Activated CD4-positive, alpha-beta T cell treated with anti-CD3 and anti-CD28 coated beads for 36 hours (primary cell): ENCODE results near the gene CFAP97D2. TPM values are rescaled to one million over a fixed set of nuclear protein-coding genes. Genes with fewer than 3 reads are reported as not detected.
"Not testable (repeated sequence)": the region's sequence is repeated elsewhere in the genome, so short reads cannot be mapped to it uniquely, and the experiment has no call there.

Source experiments
- ATAC-seq: fragments of 200-7000 bp; cut with Tn5 transposase; one replicate; pipeline ENCODE4 v1.10.0; 2021; ENCODE audit warnings: mild to moderate bottlenecking, moderate library complexity
- CTCF ChIA-PET: fragments of 350-600 bp; sonication (Branson Sonifier 250); formaldehyde crosslinking; loops from one replicate; lab custom pipeline; 2021; ENCODE audit warnings: antibody characterized with exemption; lab: Charles Lee
- POLR2A ChIA-PET: fragments of 350-600 bp; sonication (Branson Sonifier 250); formaldehyde crosslinking; loops from one replicate; lab custom pipeline; 2021; ENCODE audit warnings: antibody characterized with exemption, inconsistent platforms; lab: Charles Lee
- DNase-seq: peaks from one replicate; pipeline ENCODE4 v3.0.0-alpha.2; 2020
- H3K27ac Mint-ChIP-seq: one replicate; pipeline ENCODE4 v1.8.0; 2021; ENCODE audit warnings: mixed read lengths
- H3K27me3 Mint-ChIP-seq: one replicate; pipeline ENCODE4 v1.8.0; 2021; ENCODE audit warnings: mixed read lengths
- H3K36me3 Mint-ChIP-seq: one replicate; pipeline ENCODE4 v1.8.0; 2021; ENCODE audit warnings: low read depth, mixed read lengths
- H3K4me1 Mint-ChIP-seq: one replicate; pipeline ENCODE4 v1.8.0; 2021; ENCODE audit warnings: mixed read lengths
- H3K4me3 Mint-ChIP-seq: one replicate; pipeline ENCODE4 v1.8.0; 2021; ENCODE audit warnings: mild to moderate bottlenecking, moderate library complexity, mixed read lengths
- H3K9me3 Mint-ChIP-seq: one replicate; pipeline ENCODE4 v1.8.0; 2021; ENCODE audit warnings: low read depth, mixed read lengths
- intact Hi-C, 2 experiments: fragments of 100-400 bp; cut with DNase I in 1 of 2; cut with micrococcal nuclease in 1 of 2; formaldehyde crosslinking; loops; one replicate each; pipeline versions ENCODE4 v1.14.2 to v1.15.1; 2022 to 2024; cut with DNase I, micrococcal nuclease
- total RNA-seq, 2 experiments: library from RNA; stranded (reverse); gene quantifications; one replicate each; pipeline ENCODE4 v1.2.3, GENCODE V29; 2021

Gene CFAP97D2
- total RNA-seq, 2 experiments from 2014 or later: not detected

GRCh38 chr13:114173272-114173671, 5.8 kb upstream of the CFAP97D2 start:
- no peak for DNase-seq
- no peaks in the 10 kb centered on the region for H3K27me3 Mint-ChIP-seq
- H3K4me3 Mint-ChIP-seq: no peak overlapping the region
- H3K4me1 Mint-ChIP-seq: peaks cover 21% of the 10 kb centered on the region
- peaks cover 2% of the 10 kb centered on the region for H3K36me3 Mint-ChIP-seq
- intact Hi-C loops: no loop called here
- ATAC-seq: no peak
- H3K27ac Mint-ChIP-seq: no peak overlapping the region
- POLR2A ChIA-PET: no interaction called here
- CTCF ChIA-PET: interaction anchor here (0.6 to 1.4 kb wide), 3 partner anchors 10 to 33 kb away, joined by 3 to 4 read pairs (median 3); no protein-coding TSS in a partner anchor
- peaks cover 15% of the 10 kb centered on the region for H3K9me3 Mint-ChIP-seq

- ATAC-seq (peak; percentile 49), DNase-seq (no peak)
- no peaks in the 10 kb centered on the region for H3K27me3 Mint-ChIP-seq
- peaks cover 2% of the 10 kb centered on the region for H3K36me3 Mint-ChIP-seq
- ChIA-PET CTCF (interaction anchor here (0.6 to 1.4 kb wide), 3 partner anchors 10 to 32 kb away, joined by 3 to 4 read pairs (median 3); no protein-coding TSS in a partner anchor), POLR2A (no interaction called here)
- H3K4me3 Mint-ChIP-seq: no peak overlapping the region
- H3K9me3 Mint-ChIP-seq: peaks cover 15% of the 10 kb centered on the region
- H3K27ac Mint-ChIP-seq: no peak overlapping the region
- intact Hi-C loops: no loop called here
- peaks cover 25% of the 10 kb centered on the region for H3K4me1 Mint-ChIP-seq
Measured at GRCh38 chr13:114173745-114174144, 5.3 kb upstream of the CFAP97D2 start.

GRCh38 chr13:114174529-114174961, 4.5 kb upstream of the CFAP97D2 start:
- no peak overlapping the region for H3K4me3 Mint-ChIP-seq
- H3K36me3 Mint-ChIP-seq: peaks cover 2% of the 10 kb centered on the region
- H3K27ac Mint-ChIP-seq: no peak overlapping the region
- H3K4me1 Mint-ChIP-seq: peaks cover 26% of the 10 kb centered on the region
- ChIA-PET CTCF (interaction anchor here (1.2 to 1.4 kb wide), 2 partner anchors 10 to 26 kb away, joined by 3 to 4 read pairs; no protein-coding TSS in a partner anchor), POLR2A (no interaction called here)
- H3K27me3 Mint-ChIP-seq: no peaks in the 10 kb centered on the region
- ATAC-seq (no peak), DNase-seq (no peak)
- intact Hi-C loops: no loop called here
- H3K9me3 Mint-ChIP-seq: peaks cover 15% of the 10 kb centered on the region

DNA sequence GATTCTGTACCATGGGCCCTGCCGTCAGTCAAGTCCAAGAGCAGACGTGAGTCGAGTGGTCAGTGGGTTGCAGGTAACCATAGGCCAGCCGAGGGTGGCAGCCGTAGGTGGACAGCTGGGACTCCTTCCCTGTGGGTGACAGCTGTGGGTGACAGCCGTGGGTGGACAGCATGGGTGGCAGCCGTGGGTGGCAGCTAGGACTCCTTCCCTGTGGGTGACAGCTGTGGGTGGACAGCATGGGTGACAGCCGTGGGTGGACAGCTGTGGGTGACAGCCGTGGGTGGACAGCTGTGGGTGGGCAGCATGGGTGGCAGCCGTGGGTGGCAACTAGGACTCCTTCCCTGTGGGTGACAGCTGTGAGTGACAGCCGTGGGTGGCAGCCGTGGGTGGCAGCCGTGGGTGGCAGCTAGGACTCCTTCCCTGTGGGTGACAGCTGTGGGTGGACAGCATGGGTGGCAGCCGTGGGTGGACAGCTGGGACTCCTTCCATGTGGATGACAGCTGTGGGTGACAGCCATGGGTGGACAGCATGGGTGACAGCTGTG, 2.6 kb upstream of the CFAP97D2 start:
- H3K4me3 Mint-ChIP-seq, POLR2A ChIA-PET, H3K27ac Mint-ChIP-seq, H3K27me3 Mint-ChIP-seq, DNase-seq, intact Hi-C loops, CTCF ChIA-PET, ATAC-seq, H3K36me3 Mint-ChIP-seq: not testable (repeated sequence)
- Mint-ChIP-seq H3K9me3 (peaks cover 15% of the 10 kb centered on the region), H3K4me1 (peaks cover 33% of the 10 kb centered on the region)

DNA sequence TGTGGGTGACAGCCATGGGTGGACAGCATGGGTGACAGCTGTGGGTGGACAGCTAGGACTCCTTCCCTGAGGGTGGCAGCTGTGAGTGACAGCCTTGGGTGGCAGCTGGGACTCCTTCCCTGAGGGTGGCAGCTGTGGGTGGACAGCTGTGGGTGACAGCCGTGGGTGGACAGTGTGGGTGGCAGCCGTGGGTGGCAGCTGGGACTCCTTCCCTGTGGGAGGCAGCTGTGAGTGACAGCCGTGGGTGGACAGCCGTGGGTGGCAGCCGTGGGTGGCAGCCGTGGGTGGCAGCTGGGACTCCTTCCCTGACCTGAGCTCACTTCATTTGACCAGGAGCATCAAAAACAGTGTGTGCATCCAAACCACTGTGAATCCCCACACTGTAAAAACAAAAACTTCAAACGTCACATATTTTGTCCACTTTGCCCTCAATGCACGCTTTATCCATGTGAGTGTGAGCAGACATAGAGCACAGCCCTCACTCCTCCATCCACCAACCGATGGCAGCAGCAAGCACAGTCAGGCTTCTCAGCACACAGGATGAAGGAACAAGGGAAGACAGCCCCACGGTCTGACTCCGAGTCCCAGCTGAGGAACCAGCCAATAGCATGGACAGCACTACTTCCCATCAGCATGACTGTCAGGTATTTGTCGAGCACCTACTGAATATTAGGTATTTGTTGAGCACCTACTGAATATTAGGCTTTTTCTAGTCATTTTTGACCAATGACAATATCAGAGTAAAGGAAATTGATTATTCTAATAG, 1.6 kb upstream of the CFAP97D2 start:
- Mint-ChIP-seq H3K9me3 (peaks cover 12% of the 10 kb centered on the region), H3K36me3 (no peaks in the 10 kb centered on the region), H3K4me1 (peaks cover 33% of the 10 kb centered on the region), H3K27ac (no peak overlapping the region), H3K4me3 (no peak overlapping the region), H3K27me3 (no peaks in the 10 kb centered on the region)
- DNase-seq: no peak
- CTCF ChIA-PET: interaction anchor here (1.7 kb wide), 1 partner anchor 10 kb away, joined by 5 read pairs; no protein-coding TSS in a partner anchor
- intact Hi-C loops: no loop called here
- ATAC-seq: no peak
- POLR2A ChIA-PET: no interaction called here

DNA sequence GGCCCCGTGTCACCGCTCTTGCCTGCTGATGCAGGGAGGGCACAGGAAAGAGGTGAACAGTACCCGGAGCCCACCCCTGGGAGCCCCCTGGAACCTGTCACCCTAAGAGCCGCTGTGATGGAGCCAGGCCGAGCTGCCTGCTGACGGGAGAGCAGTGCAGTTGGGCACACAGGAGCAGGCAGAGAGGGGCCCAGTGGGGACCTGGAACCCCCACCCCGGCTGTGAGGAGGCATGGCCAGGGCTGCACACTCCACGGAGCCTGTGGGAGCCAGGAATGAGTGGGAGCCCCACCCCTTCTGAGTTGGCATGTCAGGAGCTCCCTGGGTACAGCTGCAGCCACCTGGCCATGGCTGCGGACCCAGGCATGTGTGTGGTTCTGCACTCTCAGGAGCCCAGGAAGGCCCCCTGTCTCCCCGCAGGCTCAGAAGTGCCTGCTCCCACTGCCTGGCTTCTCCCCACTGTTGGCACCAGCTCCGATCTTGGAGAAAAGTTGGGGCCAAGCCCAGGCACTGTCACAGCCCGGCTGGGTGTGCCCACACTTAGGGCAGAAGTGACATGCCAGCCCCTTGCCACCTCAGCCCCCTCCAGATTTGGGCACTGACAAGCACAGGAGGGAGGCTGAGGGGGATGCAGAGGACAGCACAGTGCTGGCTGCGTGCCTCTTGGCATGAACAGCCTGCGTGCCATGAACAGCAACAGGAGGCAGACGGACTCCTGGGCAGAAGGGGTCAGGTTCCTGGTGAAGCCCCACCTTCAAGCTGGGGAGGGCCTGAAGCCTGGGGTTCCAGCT, 6.3 kb downstream of the CFAP97D2 start:
- ATAC-seq (no peak), DNase-seq (no peak)
- ChIA-PET POLR2A (no interaction called here), CTCF (interaction anchor here (0.9 to 1.0 kb wide), 2 partner anchors 17 to 252 kb away, joined by 3 to 5 read pairs; no protein-coding TSS in a partner anchor)
- Mint-ChIP-seq H3K4me3 (no peak overlapping the region), H3K27me3 (no peaks in the 10 kb centered on the region), H3K27ac (no peak overlapping the region), H3K9me3 (peaks cover 9% of the 10 kb centered on the region), H3K4me1 (peaks cover 9% of the 10 kb centered on the region), H3K36me3 (peaks cover 4% of the 10 kb centered on the region)
- intact Hi-C loops: no loop called here

GRCh38 chr13:114194853-114195252, 15.8 kb downstream of the CFAP97D2 start:
- Mint-ChIP-seq H3K4me3 (no peak overlapping the region), H3K4me1 (peaks cover 13% of the 10 kb centered on the region), H3K9me3 (peaks cover 4% of the 10 kb centered on the region), H3K27me3 (no peaks in the 10 kb centered on the region), H3K36me3 (peaks cover 4% of the 10 kb centered on the region), H3K27ac (no peak overlapping the region)
- peak; percentile 44 for DNase-seq
- intact Hi-C loops: no loop called here
- ATAC-seq: peak; percentile 94
- ChIA-PET CTCF (interaction anchor here (0.6 to 0.8 kb wide), 3 partner anchors 26 to 364 kb away, joined by 3 to 4 read pairs (median 3); no protein-coding TSS in a partner anchor), POLR2A (no interaction called here)

DNA sequence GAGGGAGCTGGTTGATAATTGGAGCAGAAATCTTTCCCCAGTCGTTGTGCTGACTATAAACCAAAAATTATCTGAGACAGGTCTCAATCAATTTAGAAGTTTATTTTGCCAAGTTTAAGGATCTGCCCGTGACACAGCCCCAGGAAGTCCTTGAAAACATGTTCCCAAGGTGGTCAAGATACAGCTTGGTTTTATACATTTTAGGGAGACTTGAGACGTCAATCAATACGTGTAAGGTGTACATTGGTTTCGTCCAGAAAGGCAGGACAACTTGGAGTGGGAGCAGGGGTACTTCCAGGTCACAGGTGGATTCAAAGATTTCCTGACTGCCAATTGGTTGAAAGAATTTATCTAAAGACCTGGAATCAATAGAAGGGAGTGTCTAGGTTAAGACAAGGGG, 17.6 kb downstream of the CFAP97D2 start:
- ATAC-seq (no peak), DNase-seq (no peak)
- Mint-ChIP-seq H3K4me3 (no peak overlapping the region), H3K4me1 (peaks cover 13% of the 10 kb centered on the region), H3K36me3 (no peaks in the 10 kb centered on the region), H3K27ac (no peak overlapping the region), H3K9me3 (no peaks in the 10 kb centered on the region), H3K27me3 (no peaks in the 10 kb centered on the region)
- ChIA-PET POLR2A (no interaction called here), CTCF (no interaction called here)
- intact Hi-C loops: no loop called here

GRCh38 chr13:114198556-114198955, 19.5 kb downstream of the CFAP97D2 start:
- DNase-seq (no peak), ATAC-seq (no peak)
- H3K27ac Mint-ChIP-seq: no peak overlapping the region
- intact Hi-C loops: no loop called here
- peaks cover 25% of the 10 kb centered on the region for H3K4me1 Mint-ChIP-seq
- POLR2A ChIA-PET: no interaction called here
- no peaks in the 10 kb centered on the region for H3K27me3 Mint-ChIP-seq
- no peak overlapping the region for H3K4me3 Mint-ChIP-seq
- CTCF ChIA-PET: interaction anchor here (0.6 kb wide), 1 partner anchor 220 kb away, joined by 3 read pairs; no protein-coding TSS in a partner anchor
- H3K9me3 Mint-ChIP-seq: no peaks in the 10 kb centered on the region
- no peaks in the 10 kb centered on the region for H3K36me3 Mint-ChIP-seq

- H3K36me3 Mint-ChIP-seq, intact Hi-C loops, ATAC-seq, POLR2A ChIA-PET, H3K9me3 Mint-ChIP-seq, H3K27me3 Mint-ChIP-seq, CTCF ChIA-PET, H3K4me3 Mint-ChIP-seq, DNase-seq, H3K27ac Mint-ChIP-seq: not testable (repeated sequence)
- H3K4me1 Mint-ChIP-seq: peaks cover 30% of the 10 kb centered on the region
Measured at GRCh38 chr13:114199526-114199925, 20.5 kb downstream of the CFAP97D2 start.

DNA sequence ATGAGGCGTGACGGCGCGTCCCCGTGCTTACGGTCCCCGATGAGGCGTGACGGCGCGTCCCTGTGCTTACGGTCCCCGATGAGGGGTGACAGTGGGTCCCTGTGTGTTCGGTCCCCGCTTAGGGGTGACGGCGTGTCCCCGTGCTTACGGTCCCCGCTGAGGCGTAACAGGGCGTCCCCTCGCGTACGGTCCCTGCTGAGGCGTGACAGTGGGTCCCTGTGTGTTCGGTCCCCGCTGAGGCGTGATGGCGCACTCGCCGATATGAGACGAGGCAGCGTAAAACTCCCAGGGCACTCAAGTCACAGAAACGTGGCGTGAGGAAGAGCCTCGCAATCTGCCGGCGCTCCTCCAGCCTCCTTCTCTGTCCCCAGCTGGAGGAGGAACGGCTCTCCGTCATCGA, 20.9 kb downstream of the CFAP97D2 start:
- Mint-ChIP-seq H3K9me3 (peaks cover 4% of the 10 kb centered on the region), H3K4me3 (no peak overlapping the region), H3K4me1 (peaks cover 30% of the 10 kb centered on the region), H3K27ac (no peak overlapping the region), H3K27me3 (no peaks in the 10 kb centered on the region), H3K36me3 (no peaks in the 10 kb centered on the region)
- ATAC-seq (no peak), DNase-seq (no peak)
- intact Hi-C loops: no loop called here
- CTCF ChIA-PET: no interaction called here
- POLR2A ChIA-PET: no interaction called here
